Parathyroid adenoma (tissue), 2 donors: Measurements from ENCODE around the gene CYP4F12.

Experiments
- H2AFZ ChIP-seq: fragments of 300-600 bp; sonication (generic); one replicate; pipeline ENCODE4 v1.7.0; 2017; ENCODE audit warnings: antibody characterized with exemption, mild to moderate bottlenecking
- H3K27ac ChIP-seq: fragments of 300-600 bp; sonication (generic); one replicate; pipeline ENCODE4 v1.7.0; 2017
- H3K27me3 ChIP-seq: fragments of 300-600 bp; sonication (generic); one replicate; pipeline ENCODE4 v1.7.0; 2017; ENCODE audit warnings: low read length; ENCODE audit not compliant: control insufficient read depth, insufficient read depth
- H3K36me3 ChIP-seq: fragments of 300-600 bp; sonication (generic); one replicate; pipeline ENCODE4 v1.7.0; 2017; ENCODE audit warnings: low read length; ENCODE audit not compliant: control insufficient read depth, insufficient read depth
- H3K4me1 ChIP-seq: fragments of 300-600 bp; sonication (generic); one replicate; pipeline ENCODE4 v1.7.0; 2017; ENCODE audit warnings: control low read depth
- H3K4me2 ChIP-seq: fragments of 300-600 bp; sonication (generic); one replicate; pipeline ENCODE4 v1.7.0; 2017; ENCODE audit warnings: low read length
- H3K4me3 ChIP-seq: fragments of 300-600 bp; sonication (generic); one replicate; pipeline ENCODE4 v1.7.0; 2017; ENCODE audit warnings: low read depth, low read length
- H3K79me2 ChIP-seq: fragments of 300-600 bp; sonication (generic); one replicate; pipeline ENCODE4 v1.7.0; 2017; ENCODE audit warnings: control low read depth
- H3K9ac ChIP-seq: fragments of 300-600 bp; sonication (generic); one replicate; pipeline ENCODE4 v1.7.0; 2017; ENCODE audit warnings: mild to moderate bottlenecking
- H3K9me3 ChIP-seq: fragments of 300-600 bp; sonication (generic); one replicate; pipeline ENCODE4 v1.7.0; 2017; ENCODE audit warnings: low read length; ENCODE audit not compliant: control insufficient read depth
- TF ChIP-seq, protein P1 (sequence below): fragments of 300-600 bp; sonication (generic); IDR thresholded peaks from one replicate; pipeline ENCODE4 v1.7.0; 2017; ENCODE audit warnings: antibody characterized with exemption, mild to moderate bottlenecking
- donor health status: primary hyperparathyroidism.

Gene CYP4F12, protein sequence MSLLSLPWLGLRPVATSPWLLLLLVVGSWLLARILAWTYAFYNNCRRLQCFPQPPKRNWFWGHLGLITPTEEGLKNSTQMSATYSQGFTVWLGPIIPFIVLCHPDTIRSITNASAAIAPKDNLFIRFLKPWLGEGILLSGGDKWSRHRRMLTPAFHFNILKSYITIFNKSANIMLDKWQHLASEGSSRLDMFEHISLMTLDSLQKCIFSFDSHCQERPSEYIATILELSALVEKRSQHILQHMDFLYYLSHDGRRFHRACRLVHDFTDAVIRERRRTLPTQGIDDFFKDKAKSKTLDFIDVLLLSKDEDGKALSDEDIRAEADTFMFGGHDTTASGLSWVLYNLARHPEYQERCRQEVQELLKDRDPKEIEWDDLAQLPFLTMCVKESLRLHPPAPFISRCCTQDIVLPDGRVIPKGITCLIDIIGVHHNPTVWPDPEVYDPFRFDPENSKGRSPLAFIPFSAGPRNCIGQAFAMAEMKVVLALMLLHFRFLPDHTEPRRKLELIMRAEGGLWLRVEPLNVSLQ

DNA sequence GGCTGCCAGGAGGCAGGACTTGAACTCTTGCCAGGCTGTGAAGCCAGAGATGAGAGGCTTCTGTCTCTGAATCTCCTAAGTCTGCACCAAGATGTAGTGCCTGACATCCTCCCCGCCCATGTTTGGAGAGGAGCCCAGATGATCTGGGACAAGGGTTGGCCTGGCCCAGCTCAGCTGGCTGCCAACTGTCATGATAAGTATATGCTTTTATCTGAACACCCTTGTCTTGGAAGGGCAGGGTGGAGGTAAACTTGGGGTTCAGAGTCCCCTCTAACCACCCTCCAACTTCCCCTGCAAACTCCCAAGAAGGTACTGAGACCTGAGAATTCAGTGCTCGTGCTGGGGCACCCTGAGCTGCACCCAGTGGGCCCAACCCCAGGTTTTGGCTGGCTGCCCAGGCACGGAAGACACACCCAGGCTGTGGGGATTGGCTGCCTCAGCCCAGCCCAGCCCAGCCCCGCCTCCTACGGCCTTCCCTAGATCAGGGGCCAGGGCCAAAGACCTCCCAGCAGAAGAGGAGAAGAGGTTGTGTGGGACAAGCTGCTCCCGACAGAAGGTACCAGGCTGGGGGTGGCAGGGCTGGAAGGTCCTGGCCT lies at the start of gene CYP4F12:
Gene CYP4F12 (plus strand): TSS at position 508 of the 596 bp plus-strand sequence. CDS start 443 bp downstream, outside the sequence.
- Histone ChIP-seq H3K4me2 (no peak within 1 kb of the TSS), H3K36me3 (no peaks in the 10 kb centered on the region), H3K9ac (no peak within 1 kb of the TSS), H3K27ac (no peak within 1 kb of the TSS), H3K27me3 (no peaks in the 10 kb centered on the region), H3K9me3 (no peaks in the 10 kb centered on the region), H3K4me3 (no peak within 1 kb of the TSS), H2AFZ (peak within 1 kb of the TSS; percentile 64), H3K79me2 (no peaks in the 10 kb centered on the region), H3K4me1 (no peaks in the 10 kb centered on the region)
- TF ChIP-seq, protein P1, sequence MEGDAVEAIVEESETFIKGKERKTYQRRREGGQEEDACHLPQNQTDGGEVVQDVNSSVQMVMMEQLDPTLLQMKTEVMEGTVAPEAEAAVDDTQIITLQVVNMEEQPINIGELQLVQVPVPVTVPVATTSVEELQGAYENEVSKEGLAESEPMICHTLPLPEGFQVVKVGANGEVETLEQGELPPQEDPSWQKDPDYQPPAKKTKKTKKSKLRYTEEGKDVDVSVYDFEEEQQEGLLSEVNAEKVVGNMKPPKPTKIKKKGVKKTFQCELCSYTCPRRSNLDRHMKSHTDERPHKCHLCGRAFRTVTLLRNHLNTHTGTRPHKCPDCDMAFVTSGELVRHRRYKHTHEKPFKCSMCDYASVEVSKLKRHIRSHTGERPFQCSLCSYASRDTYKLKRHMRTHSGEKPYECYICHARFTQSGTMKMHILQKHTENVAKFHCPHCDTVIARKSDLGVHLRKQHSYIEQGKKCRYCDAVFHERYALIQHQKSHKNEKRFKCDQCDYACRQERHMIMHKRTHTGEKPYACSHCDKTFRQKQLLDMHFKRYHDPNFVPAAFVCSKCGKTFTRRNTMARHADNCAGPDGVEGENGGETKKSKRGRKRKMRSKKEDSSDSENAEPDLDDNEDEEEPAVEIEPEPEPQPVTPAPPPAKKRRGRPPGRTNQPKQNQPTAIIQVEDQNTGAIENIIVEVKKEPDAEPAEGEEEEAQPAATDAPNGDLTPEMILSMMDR = no peak

DNA sequence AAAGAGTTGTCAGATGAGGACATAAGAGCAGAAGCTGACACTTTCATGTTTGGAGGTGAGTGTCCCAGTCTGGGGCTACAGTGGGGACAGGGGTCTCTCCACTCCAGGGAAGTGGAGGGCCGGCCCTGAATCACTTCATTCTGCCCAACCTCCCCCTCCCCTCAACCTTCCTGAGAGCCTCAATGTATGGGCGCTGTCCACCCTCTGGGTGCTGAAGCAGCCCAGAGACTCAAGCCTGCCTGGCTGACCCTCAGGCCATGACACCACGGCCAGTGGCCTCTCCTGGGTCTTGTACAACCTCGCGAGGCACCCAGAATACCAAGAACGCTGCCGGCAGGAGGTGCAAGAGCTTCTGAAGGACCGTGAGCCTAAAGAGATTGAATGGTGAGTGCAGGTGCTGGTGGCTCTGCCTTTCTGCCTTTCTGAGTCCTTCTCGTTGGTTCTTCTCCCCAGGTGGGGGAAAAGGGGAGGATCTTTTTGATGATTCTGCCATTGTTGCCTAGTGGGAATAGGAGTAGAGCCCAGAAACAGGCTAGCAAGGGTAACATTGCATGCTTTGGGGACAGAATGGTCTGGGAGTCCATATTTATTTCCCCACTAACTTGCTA lies 49.1 kb upstream of the CYP4F12 start:
- Histone ChIP-seq H3K9ac (no peak overlapping the region), H3K27ac (no peak overlapping the region), H3K4me2 (no peak overlapping the region), H3K27me3 (peaks cover 4% of the 10 kb centered on the region), H2AFZ (no peak overlapping the region), H3K4me3 (no peak overlapping the region), H3K79me2 (no peaks in the 10 kb centered on the region), H3K9me3 (no peaks in the 10 kb centered on the region), H3K4me1 (no peaks in the 10 kb centered on the region), H3K36me3 (no peaks in the 10 kb centered on the region)
- TF ChIP-seq, protein P1 = no peak

DNA sequence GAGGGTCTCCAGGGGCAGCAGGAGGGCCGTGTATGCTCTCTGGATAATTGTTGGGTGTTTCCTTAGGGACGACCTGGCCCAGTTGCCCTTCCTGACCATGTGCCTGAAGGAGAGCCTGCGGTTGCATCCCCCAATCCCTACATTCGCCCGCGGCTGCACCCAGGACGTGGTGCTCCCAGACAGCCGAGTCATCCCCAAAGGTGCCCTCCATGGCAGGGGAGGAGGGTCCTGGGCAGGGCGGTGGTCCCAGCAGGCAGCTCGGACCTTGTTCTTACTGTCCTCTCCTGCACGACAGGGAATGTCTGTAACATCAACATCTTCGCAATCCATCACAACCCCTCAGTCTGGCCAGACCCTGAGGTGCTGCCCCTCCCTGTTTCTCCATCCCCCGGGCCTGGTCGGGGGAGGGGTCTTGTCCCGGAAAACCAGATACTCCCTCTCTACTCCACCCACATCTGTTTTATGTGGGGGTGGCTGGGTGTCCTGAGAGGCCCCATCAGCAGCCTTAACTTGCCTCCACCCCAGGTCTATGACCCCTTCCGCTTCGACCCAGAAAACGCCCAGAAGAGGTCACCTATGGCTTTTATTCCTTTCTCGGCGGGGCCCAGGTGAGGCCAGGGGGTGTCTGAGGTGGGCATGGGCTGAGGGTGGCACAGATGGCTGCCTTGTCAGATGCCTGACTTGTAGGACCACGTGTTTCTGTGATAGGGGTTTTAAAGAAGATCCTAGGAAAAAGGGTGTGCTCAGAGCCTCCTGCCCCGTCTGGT lies 44.5 kb upstream of the CYP4F12 start:
- Histone ChIP-seq H3K9ac (no peak overlapping the region), H3K27me3 (no peaks in the 10 kb centered on the region)

More for the DNA sequence above, 44.5 kb upstream of the CYP4F12 start:
- Histone ChIP-seq H3K27ac (no peak overlapping the region), H3K4me1 (no peaks in the 10 kb centered on the region), H3K9me3 (no peaks in the 10 kb centered on the region), H3K36me3 (no peaks in the 10 kb centered on the region), H3K4me3 (no peak overlapping the region), H2AFZ (no peak overlapping the region), H3K4me2 (no peak overlapping the region), H3K79me2 (no peaks in the 10 kb centered on the region)
- TF ChIP-seq, protein P1 = no peak
